ENCODE results near the gene TACR1. TPM values are rescaled to one million over a fixed set of nuclear protein-coding genes. Genes with fewer than 3 reads are reported as not detected.

TACR1 gene
- total and polyA plus RNA-seq, 2 of the 8 experiments (the other 6 are each of a cell fraction or from before 2014, with no cell fraction given), result 0.09 to 0.37 TPM

GRCh38 chr2:75108937-75109482 lies 90.3 kb downstream of the TACR1 start (continued):
- TF ChIP-seq CHD7 (IDR thresholded peaks at IDR 0.05; ENCODE audit: insufficient replicate concordance, low read length), result no peak
- TF ChIP-seq SP1 (IDR thresholded peaks at IDR 0.05; ENCODE audit: low read depth, low read length), result no peak
- TF ChIP-seq TAF1 (IDR thresholded peaks at IDR 0.05; ENCODE audit: low read depth, low read length), result no peak
- no peak for TF ChIP-seq GTF2F1 (IDR thresholded peaks at IDR 0.05; ENCODE audit: borderline replicate concordance, low read depth, low read length)
- no peak for TF ChIP-seq HDAC2 (IDR thresholded peaks at IDR 0.05; ENCODE audit: borderline replicate concordance in 1 of 2, low read depth in 2 of 2, low read length in 2 of 2)
- TF ChIP-seq EGR1 (IDR thresholded peaks at IDR 0.05; ENCODE audit: borderline replicate concordance, low read depth, low read length), result no peak
- no peak for TF ChIP-seq ASH2L (IDR thresholded peaks at IDR 0.05; ENCODE audit: low read length)
- no peak for TF ChIP-seq POLR2A (IDR thresholded peaks at IDR 0.05; ENCODE audit: control extremely low read depth in 1 of 2, low read depth in 2 of 2, low read length in 2 of 2)

All from H1 (cell line).